Muscle layer of duodenum (tissue), 2 donors: Measurements from ENCODE around the gene EARS2.
"Not testable (repeated sequence)": the region's sequence is repeated elsewhere in the genome, so short reads cannot be mapped to it uniquely, and the experiment has no call there.

ENCODE experiments used
- H3K27ac ChIP-seq: one replicate; pipeline ENCODE4 v1.7.0; 2013; ENCODE audit warnings: mild to moderate bottlenecking, low read length
- H3K27me3 ChIP-seq: one replicate; pipeline ENCODE4 v1.7.0; 2013; ENCODE audit warnings: low read depth, mild to moderate bottlenecking, control low read depth, low read length
- H3K36me3 ChIP-seq, 2 donors: one replicate each; pipeline ENCODE4 v1.7.0; 2013; ENCODE audit warnings: low read length in 2 of 2, control low read depth in 1 of 2, mild to moderate bottlenecking in 1 of 2; ENCODE audit not compliant: insufficient read depth in 2 of 2, control insufficient read depth in 1 of 2
- H3K4me1 ChIP-seq, 2 donors: one replicate each; pipeline ENCODE4 v1.7.0; 2013; ENCODE audit warnings: low read length in 2 of 2, mild to moderate bottlenecking in 2 of 2, control low read depth in 1 of 2, moderate library complexity in 1 of 2; ENCODE audit not compliant: insufficient read depth in 2 of 2, control insufficient read depth in 1 of 2
- H3K4me3 ChIP-seq, 2 donors: one replicate each; pipeline ENCODE4 v1.7.0; 2013; ENCODE audit warnings: low read length in 2 of 2, low read depth in 1 of 2, mild to moderate bottlenecking in 1 of 2
- H3K9me3 ChIP-seq, 2 donors: one replicate each; pipeline ENCODE4 v1.7.0; 2013; ENCODE audit warnings: low read length in 2 of 2, control low read depth in 1 of 2, mild to moderate bottlenecking in 1 of 2; ENCODE audit not compliant: control insufficient read depth in 1 of 2
- donor health status: healthy.

Gene EARS2

GRCh38 chr16:23511731-23512130 lies 45.4 kb downstream of the EARS2 start:
- Histone ChIP-seq H3K4me1 (peaks cover 3 to 16% of the 10 kb centered on the region in 2 donors), H3K4me3 (no peak overlapping the region), H3K27me3 (no peaks in the 10 kb centered on the region), H3K27ac (no peak overlapping the region), H3K36me3 (peaks cover 0 to 9% of the 10 kb centered on the region in 2 donors), H3K9me3 (no peaks in the 10 kb centered on the region)

DNA sequence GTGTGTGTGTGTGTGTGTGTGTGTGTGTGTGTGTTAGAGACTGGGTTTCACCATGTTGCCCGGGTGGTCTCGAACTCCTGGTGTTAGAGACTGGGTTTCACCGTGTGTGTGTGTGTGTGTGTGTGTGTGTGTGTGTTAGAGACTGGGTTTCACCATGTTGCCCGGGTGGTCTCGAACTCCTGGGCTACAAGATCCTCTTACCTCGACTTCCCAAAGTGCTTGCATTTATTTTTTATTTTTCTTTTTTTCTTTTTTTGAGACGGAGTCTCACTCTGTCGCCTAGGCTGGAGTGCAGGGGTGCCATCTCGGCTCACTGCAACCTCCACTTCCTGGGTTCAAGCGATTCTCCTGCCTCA lies 46.3 kb downstream of the EARS2 start:
- H3K27me3 ChIP-seq, H3K27ac ChIP-seq, H3K36me3 ChIP-seq, H3K9me3 ChIP-seq: not testable (repeated sequence)
- Histone ChIP-seq H3K4me1 (peaks cover 3 to 20% of the 10 kb centered on the region in 2 donors), H3K4me3 (peak overlapping the region; percentile 61 to 73)

DNA sequence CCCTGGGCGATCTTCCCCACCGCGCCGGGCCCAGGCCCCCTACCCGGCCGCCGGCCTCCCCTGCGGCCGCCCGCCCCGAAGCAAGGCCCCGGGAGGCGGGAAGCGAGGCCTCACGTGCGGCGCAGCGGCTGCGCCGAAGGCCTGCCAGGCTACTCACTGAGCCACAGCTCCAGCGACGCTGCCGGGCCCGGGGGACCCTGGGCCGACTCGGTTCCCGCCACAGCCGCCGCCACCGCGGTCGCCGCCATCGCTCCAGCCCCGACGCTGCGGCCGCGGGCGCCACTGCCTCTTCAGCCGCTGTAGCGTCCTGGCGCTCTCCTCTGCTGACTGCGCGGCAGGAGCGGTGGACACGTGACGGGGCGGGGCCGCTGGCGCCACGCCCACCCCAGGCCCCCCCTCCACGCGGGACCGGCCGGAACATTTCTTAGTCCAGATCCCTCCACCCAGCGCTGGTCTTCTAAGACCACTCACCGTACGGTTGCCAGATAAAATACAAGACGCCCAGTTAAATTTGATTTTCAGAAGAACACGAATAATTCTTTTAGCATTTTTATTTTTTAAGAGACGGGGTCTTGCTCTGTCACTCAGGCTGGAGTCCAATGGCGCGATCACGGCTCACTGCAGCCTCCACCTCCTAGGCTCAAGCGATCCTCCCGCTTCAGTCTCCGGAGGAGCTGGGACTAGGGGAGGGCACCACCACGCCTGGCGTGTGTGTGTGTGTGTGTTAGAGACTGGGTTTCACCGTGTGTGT lies 46.8 kb downstream of the EARS2 start, which contains the start of gene GGA2:
Gene GGA2, minus strand, starts transcription at position 331 of the 751 bp plus-strand sequence. Its CDS starts 83 bp downstream, at position 248.
- Histone ChIP-seq H3K36me3 (peaks cover 0 to 7% of the 10 kb centered on the region in 2 donors), H3K4me1 (peaks cover 3 to 26% of the 10 kb centered on the region in 2 donors), H3K4me3 (peak within 1 kb of the TSS; percentile 68 to 73), H3K9me3 (no peaks in the 10 kb centered on the region), H3K27me3 (no peaks in the 10 kb centered on the region), H3K27ac (peak within 1 kb of the TSS; percentile 36)

- Histone ChIP-seq H3K27me3 (no peaks in the 10 kb centered on the region), H3K4me1 (peaks cover 3 to 30% of the 10 kb centered on the region in 2 donors), H3K36me3 (peaks cover 0 to 6% of the 10 kb centered on the region in 2 donors), H3K4me3 (peak overlapping the region; percentile 68 to 73), H3K27ac (peak overlapping the region; percentile 36), H3K9me3 (no peaks in the 10 kb centered on the region)
Measured at GRCh38 chr16:23509782-23510163, 47.4 kb downstream of the EARS2 start.

- no peaks in the 10 kb centered on the region for H3K9me3 ChIP-seq
- peaks cover 0 to 2% of the 10 kb centered on the region in 2 donors for H3K36me3 ChIP-seq
- peak overlapping the region; percentile 36 for H3K27ac ChIP-seq
- H3K4me3 ChIP-seq: peak overlapping the region; percentile 68 to 73
- H3K4me1 ChIP-seq: peaks cover 3 to 33% of the 10 kb centered on the region in 2 donors
- H3K27me3 ChIP-seq: no peaks in the 10 kb centered on the region
Measured at GRCh38 chr16:23509441-23509754, 47.8 kb downstream of the EARS2 start.

GRCh38 chr16:23508589-23509440 lies 48.3 kb downstream of the EARS2 start:
- Histone ChIP-seq H3K4me1 (peaks cover 3 to 33% of the 10 kb centered on the region in 2 donors), H3K36me3 (no peaks in the 10 kb centered on the region), H3K27ac (peak overlapping the region; percentile 36), H3K27me3 (no peaks in the 10 kb centered on the region), H3K4me3 (peak overlapping the region; percentile 68 to 73), H3K9me3 (no peaks in the 10 kb centered on the region)

DNA sequence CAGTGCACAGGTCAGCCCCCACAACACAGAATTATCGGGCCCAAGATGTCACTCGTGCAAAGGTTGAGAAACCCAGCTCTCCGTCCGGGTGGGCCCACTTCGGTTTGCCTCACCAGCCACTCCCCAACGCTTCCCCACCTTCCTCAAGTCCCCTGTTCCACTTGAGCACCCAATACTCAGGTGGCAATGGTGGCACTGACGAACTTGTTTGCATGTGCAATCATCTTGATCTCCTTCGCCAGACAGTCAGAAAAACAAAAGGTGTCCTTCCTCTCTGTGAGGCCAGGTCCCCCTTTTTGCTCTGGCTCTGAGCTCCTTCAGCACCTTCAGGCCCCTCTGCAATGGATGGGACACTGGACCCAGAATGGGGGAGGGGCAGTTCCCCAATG lies 50.5 kb downstream of the EARS2 start:
- Histone ChIP-seq H3K4me3 (no peak overlapping the region), H3K36me3 (no peaks in the 10 kb centered on the region), H3K9me3 (no peaks in the 10 kb centered on the region), H3K27ac (no peak overlapping the region), H3K27me3 (no peaks in the 10 kb centered on the region), H3K4me1 (peaks cover 3 to 33% of the 10 kb centered on the region in 2 donors)

GRCh38 chr16:23505671-23506605 lies 51.2 kb downstream of the EARS2 start:
- Histone ChIP-seq H3K27ac (no peak overlapping the region), H3K27me3 (no peaks in the 10 kb centered on the region), H3K4me1 (peaks cover 3 to 33% of the 10 kb centered on the region in 2 donors), H3K4me3 (no peak overlapping the region), H3K9me3 (no peaks in the 10 kb centered on the region), H3K36me3 (no peaks in the 10 kb centered on the region)

DNA sequence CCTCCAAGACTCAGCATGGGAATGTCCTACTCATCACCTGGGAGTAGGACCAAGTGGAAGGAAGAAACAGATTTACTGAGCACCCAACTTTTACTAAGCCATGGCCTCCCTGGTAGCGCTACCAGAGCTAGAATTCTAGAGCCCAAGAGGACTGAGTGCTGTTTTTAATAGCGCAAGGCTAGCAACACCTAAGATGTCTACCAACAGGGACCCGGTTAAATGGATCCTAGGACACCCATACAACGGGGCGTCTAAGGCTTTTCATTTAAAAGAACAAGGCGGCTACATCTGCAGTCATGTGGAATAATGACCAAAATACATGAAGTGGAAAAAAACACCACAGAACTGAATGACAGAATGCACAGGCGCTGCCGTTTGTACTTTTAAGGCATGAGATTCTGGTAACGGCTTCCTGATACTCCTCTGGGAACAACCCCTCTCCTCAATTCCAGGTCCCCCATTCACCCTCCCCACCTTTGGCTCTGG lies 51.9 kb downstream of the EARS2 start:
- H3K4me1 ChIP-seq: peaks cover 3 to 33% of the 10 kb centered on the region in 2 donors
- no peaks in the 10 kb centered on the region for H3K27me3 ChIP-seq
- no peaks in the 10 kb centered on the region for H3K36me3 ChIP-seq
- H3K4me3 ChIP-seq: no peak overlapping the region
- no peaks in the 10 kb centered on the region for H3K9me3 ChIP-seq
- no peak overlapping the region for H3K27ac ChIP-seq

DNA sequence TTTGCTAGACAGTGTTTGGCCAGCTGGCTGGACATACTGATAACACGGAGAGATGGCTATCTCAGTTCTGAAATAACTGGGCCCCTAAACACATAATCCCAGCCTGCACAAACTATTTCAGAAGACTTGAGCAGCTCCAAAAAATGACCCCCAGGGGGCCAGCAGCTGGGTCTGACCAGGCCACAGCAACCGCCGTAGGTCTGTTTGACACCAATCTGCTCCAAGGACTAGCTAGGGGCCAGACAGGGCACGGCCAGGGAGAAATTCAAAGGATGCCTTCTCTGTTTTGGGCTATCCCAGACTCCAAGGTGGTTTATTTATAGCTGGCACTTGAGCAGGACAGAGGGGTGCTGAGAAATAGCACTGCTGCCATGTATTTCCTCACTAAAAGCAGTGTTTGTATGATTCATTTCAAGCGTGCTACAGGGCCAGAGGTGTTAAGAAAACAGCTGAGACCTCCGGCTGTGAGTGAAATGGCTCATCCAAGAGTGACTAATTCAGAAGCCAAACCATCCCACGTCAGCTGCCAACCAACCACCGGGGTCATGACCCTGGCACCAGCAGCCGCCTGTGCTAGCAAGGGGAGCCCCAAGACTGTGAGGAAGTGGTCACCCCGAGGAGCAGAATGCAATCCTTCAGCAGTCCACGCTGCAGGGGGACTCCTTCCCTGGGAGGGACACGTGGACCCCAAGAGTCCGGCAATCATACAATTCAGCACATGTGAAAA lies 52.5 kb downstream of the EARS2 start:
- no peaks in the 10 kb centered on the region for H3K9me3 ChIP-seq
- no peaks in the 10 kb centered on the region for H3K36me3 ChIP-seq
- H3K4me1 ChIP-seq: peaks cover 3 to 33% of the 10 kb centered on the region in 2 donors
- no peak overlapping the region for H3K4me3 ChIP-seq
- H3K27me3 ChIP-seq: no peaks in the 10 kb centered on the region
- peak overlapping the region; percentile 49 for H3K27ac ChIP-seq
